LNCAP (cell line): ENCODE measurements around the gene KAZN.

Experiments
- CTCF ChIP-seq: fragments of 450-650 bp; IDR thresholded peaks from 2 replicates; pipeline ENCODE4 v1.5.1; 2017; ENCODE audit warnings: mild to moderate bottlenecking

Gene KAZN

GRCh38 chr1:14889825-14890440, 291.4 kb downstream of the KAZN start:
- no peak for TF ChIP-seq CTCF

GRCh38 chr1:14891991-14892390, 293.5 kb downstream of the KAZN start:
- TF ChIP-seq CTCF: no peak

DNA sequence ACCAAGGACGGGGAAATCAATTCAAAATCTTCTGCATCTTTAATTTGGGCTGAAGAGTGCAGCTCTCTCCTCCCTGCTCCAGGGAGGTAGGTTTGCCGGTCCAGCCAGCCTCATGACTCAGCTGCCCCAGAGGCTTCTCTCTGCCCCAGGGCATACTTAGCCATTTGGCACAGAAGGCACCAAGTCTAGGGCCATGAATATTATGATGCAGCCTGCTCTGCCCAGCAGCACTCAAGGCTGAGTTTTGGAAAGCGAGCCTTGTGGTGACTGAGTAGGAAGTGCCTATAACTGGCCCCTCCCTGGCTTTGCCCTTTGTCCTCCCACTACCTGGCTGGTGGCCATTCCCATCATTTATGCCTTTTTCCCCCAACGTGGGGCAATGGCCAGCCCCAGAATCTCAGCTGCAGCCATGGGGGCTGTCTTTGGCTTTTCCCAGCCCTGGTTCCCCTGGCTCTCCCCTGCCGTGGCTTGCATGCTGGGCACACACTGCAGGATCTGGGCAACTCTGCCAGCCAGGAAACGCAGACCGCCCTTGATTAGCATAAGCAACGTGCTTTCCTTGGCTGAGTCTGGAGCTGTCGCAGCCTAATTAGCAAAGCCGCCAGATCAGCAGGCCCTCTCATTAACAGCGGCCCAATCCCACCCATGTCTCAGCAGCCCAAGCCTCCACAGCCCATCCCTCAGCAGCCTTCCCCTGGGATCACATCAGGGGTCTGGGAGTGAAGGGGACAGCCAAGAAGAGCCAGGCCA, 296.5 kb downstream of the KAZN start:
- no peak for TF ChIP-seq CTCF

- TF ChIP-seq CTCF: no peak
These were observed 297.2 kb downstream of the KAZN start for GRCh38 chr1:14895727-14896126.

DNA sequence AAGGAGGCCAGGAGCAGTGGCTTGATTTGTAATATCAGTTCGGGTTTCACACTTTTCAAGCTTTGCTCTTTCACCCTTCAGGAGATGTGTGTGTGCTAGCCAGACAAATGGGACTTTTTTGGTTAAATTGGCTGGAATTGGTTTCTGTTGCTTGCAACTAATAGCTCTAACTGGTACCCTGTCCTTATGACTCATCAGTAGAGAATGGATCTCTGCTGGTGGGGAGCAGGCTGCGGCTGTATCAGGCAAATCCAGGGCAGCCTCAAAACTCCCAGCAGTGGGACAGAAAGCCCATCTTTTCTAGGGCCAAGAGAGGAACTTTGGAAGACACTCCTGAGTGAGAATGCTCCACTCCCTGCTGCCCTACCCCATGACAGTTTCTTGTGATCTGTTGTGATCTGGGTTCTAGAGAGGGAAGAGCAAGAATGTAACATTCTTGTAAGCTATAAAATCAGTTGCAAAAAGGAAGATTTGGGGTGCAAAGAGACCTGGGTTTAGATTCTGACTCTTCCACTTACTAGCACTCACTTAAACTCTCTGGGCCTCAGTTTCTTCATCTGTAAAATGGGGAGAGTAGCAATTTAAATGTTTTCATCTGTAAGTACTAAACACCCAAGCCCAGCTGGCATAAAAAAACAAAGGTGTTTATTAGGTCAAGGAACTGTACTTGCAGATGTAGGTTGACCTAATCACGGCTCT, 298.0 kb downstream of the KAZN start:
- TF ChIP-seq CTCF: no peak

GRCh38 chr1:14897080-14897449, 298.6 kb downstream of the KAZN start:
- TF ChIP-seq CTCF: no peak

- no peak for TF ChIP-seq CTCF
These were observed 299.1 kb downstream of the KAZN start for GRCh38 chr1:14897547-14897946.
